Loucy (cell line): ENCODE results near the gene KRTAP12-3.

Experiments used
- CTCF ChIP-seq: fragments of 200-600 bp; sonication (generic); conservative IDR thresholded peaks from 2 replicates; pipeline ENCODE4 v1.5.1; 2014; ENCODE audit warnings: mild to moderate bottlenecking, antibody characterized with exemption, low read length
- EZH2phosphoT487 ChIP-seq: fragments of 200-600 bp; IDR thresholded peaks from 2 replicates; pipeline ENCODE4 v1.6.1; 2018; ENCODE audit warnings: antibody characterized with exemption, mild to moderate bottlenecking, moderate library complexity, borderline replicate concordance

- TF ChIP-seq CTCF (no peak), EZH2phosphoT487 (no peak)
Observed at GRCh38 chr21:44612669-44613229, 45.0 kb upstream of the KRTAP12-3 start.
